Measurements from ENCODE around the gene TRABD2B.

DNA sequence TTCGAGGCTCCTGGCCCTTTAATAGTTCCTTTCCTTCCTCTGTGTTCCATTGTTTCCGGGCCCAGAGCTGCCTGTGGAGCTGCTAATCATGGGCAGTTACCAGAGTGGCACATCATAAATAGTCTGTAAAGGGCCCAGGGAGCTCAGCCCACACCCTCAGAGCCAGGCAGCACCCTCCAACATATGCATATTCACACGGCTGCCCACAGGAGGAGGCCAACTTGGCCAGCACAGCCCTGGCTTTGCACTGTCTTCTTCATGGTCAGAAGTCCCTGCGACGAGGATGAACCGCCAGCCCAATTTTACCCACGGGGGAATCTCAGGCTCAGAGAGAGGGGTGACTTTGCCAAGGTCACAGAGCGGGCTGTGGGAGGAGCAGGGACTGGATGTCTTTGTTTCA lies 172.5 kb downstream of the TRABD2B start:
- no peak for TF ChIP-seq POLR2A (IDR thresholded peaks at IDR 0.05)
- TF ChIP-seq EP300 (IDR thresholded peaks at IDR 0.05): no peak

Measured in upper lobe of left lung (tissue), 4 donors.